ENCODE results near the gene CCDC85C.

The CCDC85C gene

GRCh38 chr14:99506276-99506675 is 97.7 kb downstream of the CCDC85C start:
- DNase-seq (ENCODE audit: insufficient read length, low spot score), result no peak
- TF ChIP-seq POU2F2 (IDR thresholded peaks at IDR 0.05; ENCODE audit: low read depth, low read length), result no peak
- TF ChIP-seq PAX5 (IDR thresholded peaks at IDR 0.05; ENCODE audit: insufficient read depth, low read length, severe bottlenecking), result no peak
- no peak for TF ChIP-seq TAF1 (IDR thresholded peaks at IDR 0.05; ENCODE audit: low read depth, low read length)
- no peak for TF ChIP-seq SPI1 (IDR thresholded peaks at IDR 0.05; ENCODE audit: low read depth, low read length)
- no peak for TF ChIP-seq POLR2AphosphoS5 (IDR thresholded peaks at IDR 0.05; ENCODE audit: low read depth, low read length)
- no peak for TF ChIP-seq POLR2A (IDR thresholded peaks at IDR 0.05; ENCODE audit: low read depth, low read length)
- no peak for FAIRE-seq

- DNase-seq (ENCODE audit: insufficient read length, low spot score), result no peak
- TF ChIP-seq POU2F2 (IDR thresholded peaks at IDR 0.05; ENCODE audit: low read depth, low read length), result no peak
- no peak for FAIRE-seq
Observed at GRCh38 chr14:99505089-99505488, 98.9 kb downstream of the CCDC85C start.

GRCh38 chr14:99503848-99504453 is 100.1 kb downstream of the CCDC85C start:
- FAIRE-seq (no peak), DNase-seq (ENCODE audit: insufficient read length, low spot score) (no peak)
- TF ChIP-seq POU2F2 (IDR thresholded peaks at IDR 0.05; ENCODE audit: low read depth, low read length) (no peak), POLR2A (IDR thresholded peaks at IDR 0.05; ENCODE audit: low read depth, low read length) (no peak), POLR2AphosphoS5 (IDR thresholded peaks at IDR 0.05; ENCODE audit: low read depth, low read length) (no peak), PAX5 (IDR thresholded peaks at IDR 0.05; ENCODE audit: insufficient read depth, low read length, severe bottlenecking) (no peak), TAF1 (IDR thresholded peaks at IDR 0.05; ENCODE audit: low read depth, low read length) (no peak), SPI1 (IDR thresholded peaks at IDR 0.05; ENCODE audit: low read depth, low read length) (no peak)

GRCh38 chr14:99502989-99503421 is 101.0 kb downstream of the CCDC85C start:
- TF ChIP-seq POU2F2 (IDR thresholded peaks at IDR 0.05; ENCODE audit: low read depth, low read length) (no peak), SPI1 (IDR thresholded peaks at IDR 0.05; ENCODE audit: low read depth, low read length) (peak; percentile 41; the same call in 1 of the 2 replicates)
- FAIRE-seq (no peak), DNase-seq (ENCODE audit: insufficient read length, low spot score) (no peak)

- no peak for FAIRE-seq
- TF ChIP-seq PAX5 (IDR thresholded peaks at IDR 0.05; ENCODE audit: insufficient read depth, low read length, severe bottlenecking), result no peak
- no peak for TF ChIP-seq POLR2AphosphoS5 (IDR thresholded peaks at IDR 0.05; ENCODE audit: low read depth, low read length)
- no peak for TF ChIP-seq POU2F2 (IDR thresholded peaks at IDR 0.05; ENCODE audit: low read depth, low read length)
- no peak for TF ChIP-seq POLR2A (IDR thresholded peaks at IDR 0.05; ENCODE audit: low read depth, low read length)
Observed at GRCh38 chr14:99497894-99498293, 106.1 kb downstream of the CCDC85C start.

GRCh38 chr14:99497341-99497740 is 106.7 kb downstream of the CCDC85C start:
- DNase-seq (ENCODE audit: insufficient read length, low spot score), result no peak
- no peak for FAIRE-seq
- TF ChIP-seq PAX5 (IDR thresholded peaks at IDR 0.05; ENCODE audit: insufficient read depth, low read length, severe bottlenecking) (no peak), TAF1 (IDR thresholded peaks at IDR 0.05; ENCODE audit: low read depth, low read length) (no peak), POLR2AphosphoS5 (IDR thresholded peaks at IDR 0.05; ENCODE audit: low read depth, low read length) (no peak), POU2F2 (IDR thresholded peaks at IDR 0.05; ENCODE audit: low read depth, low read length) (no peak), POLR2A (IDR thresholded peaks at IDR 0.05; ENCODE audit: low read depth, low read length) (no peak), SPI1 (IDR thresholded peaks at IDR 0.05; ENCODE audit: low read depth, low read length) (no peak)

More at GRCh38 chr14:99497894-99498293, 106.1 kb downstream of the CCDC85C start:
- DNase-seq (ENCODE audit: insufficient read length, low spot score), result no peak

- FAIRE-seq, result no peak
- DNase-seq (ENCODE audit: insufficient read length, low spot score), result no peak
- TF ChIP-seq POLR2A (IDR thresholded peaks at IDR 0.05; ENCODE audit: low read depth, low read length) (no peak), SPI1 (IDR thresholded peaks at IDR 0.05; ENCODE audit: low read depth, low read length) (no peak), POLR2AphosphoS5 (IDR thresholded peaks at IDR 0.05; ENCODE audit: low read depth, low read length) (no peak), POU2F2 (IDR thresholded peaks at IDR 0.05; ENCODE audit: low read depth, low read length) (no peak), TAF1 (IDR thresholded peaks at IDR 0.05; ENCODE audit: low read depth, low read length) (no peak), PAX5 (IDR thresholded peaks at IDR 0.05; ENCODE audit: insufficient read depth, low read length, severe bottlenecking) (no peak)
Observed at GRCh38 chr14:99484106-99484505, 119.9 kb downstream of the CCDC85C start.

GRCh38 chr14:99481745-99482099 is 122.3 kb downstream of the CCDC85C start:
- DNase-seq (ENCODE audit: insufficient read length, low spot score), result no peak
- no peak for TF ChIP-seq PAX5 (IDR thresholded peaks at IDR 0.05; ENCODE audit: insufficient read depth, low read length, severe bottlenecking)
- TF ChIP-seq SPI1 (IDR thresholded peaks at IDR 0.05; ENCODE audit: low read depth, low read length), result no peak
- no peak for TF ChIP-seq TAF1 (IDR thresholded peaks at IDR 0.05; ENCODE audit: low read depth, low read length)
- no peak for TF ChIP-seq POLR2AphosphoS5 (IDR thresholded peaks at IDR 0.05; ENCODE audit: low read depth, low read length)
- FAIRE-seq, result no peak

GRCh38 chr14:99480917-99481744 is 122.9 kb downstream of the CCDC85C start, which contains the start of gene CCNK:
TSS of gene CCNK (plus strand) at chr14:99481409. CDS start at chr14:99492678, 11,269 bp downstream.
- FAIRE-seq, result peak; percentile 99
- 0 out of 2 replicates have a peak, but pooled peaks have one; percentile 67 for TF ChIP-seq POU2F2 (IDR thresholded peaks at IDR 0.05; ENCODE audit: low read depth, low read length)
- TF ChIP-seq TAF1 (IDR thresholded peaks at IDR 0.05; ENCODE audit: low read depth, low read length), result peak; percentile 95
- 0 out of 2 replicates have a peak, but pooled peaks have one; percentile 31 for TF ChIP-seq SPI1 (IDR thresholded peaks at IDR 0.05; ENCODE audit: low read depth, low read length)
- peak; percentile 90 for TF ChIP-seq POLR2A (IDR thresholded peaks at IDR 0.05; ENCODE audit: low read depth, low read length)
- TF ChIP-seq POLR2AphosphoS5 (IDR thresholded peaks at IDR 0.05; ENCODE audit: low read depth, low read length), result peak; percentile 94
- no peak for TF ChIP-seq PAX5 (IDR thresholded peaks at IDR 0.05; ENCODE audit: insufficient read depth, low read length, severe bottlenecking)
- DNase-seq (ENCODE audit: insufficient read length, low spot score), result peak; percentile 93

All from GM12891 (cell line).